Mesothelial cell of epicardium (in vitro differentiated cells): ENCODE data around the gene DBP. TPM values are rescaled to one million over a fixed set of nuclear protein-coding genes. Genes with fewer than 3 reads are reported as not detected.

Source experiments
- DNase-seq, 2 experiments: peaks; one replicate each; pipeline ENCODE4 v3.0.0; 2021; ENCODE audit warnings: low spot score in 2 of 2; ENCODE audit not compliant: unreplicated experiment in 2 of 2
- H3K27ac Mint-ChIP-seq: 2 replicates; pipeline ENCODE4 v1.8.0; 2021; ENCODE audit warnings: mixed read lengths
- H3K27me3 Mint-ChIP-seq: 2 replicates; pipeline ENCODE4 v1.8.0; 2021; ENCODE audit warnings: low read depth, mixed read lengths
- H3K36me3 Mint-ChIP-seq: 2 replicates; pipeline ENCODE4 v1.8.0; 2021; ENCODE audit warnings: mixed read lengths
- H3K4me1 Mint-ChIP-seq: 2 replicates; pipeline ENCODE4 v1.8.0; 2021; ENCODE audit warnings: mixed read lengths
- H3K4me3 Mint-ChIP-seq: 2 replicates; pipeline ENCODE4 v1.8.0; 2021; ENCODE audit warnings: mild to moderate bottlenecking, moderate library complexity, mixed read lengths
- H3K9me3 Mint-ChIP-seq: 2 replicates; pipeline ENCODE4 v1.8.0; 2021; ENCODE audit warnings: mixed read lengths
- total RNA-seq: library from RNA; stranded (reverse); gene quantifications from 3 replicates; pipeline ENCODE4 v1.2.1, GENCODE V29; 2021
- TF ChIP-seq, protein P1 (sequence below): fragments of 200-600 bp; sonication (generic); IDR thresholded peaks from one replicate; pipeline ENCODE4 v1.5.0; 2021; ENCODE audit warnings: antibody characterized with exemption; ENCODE audit not compliant: unreplicated experiment

DBP gene
- total RNA-seq, 1 donor from 2014 or later: 13.1 TPM

DNA sequence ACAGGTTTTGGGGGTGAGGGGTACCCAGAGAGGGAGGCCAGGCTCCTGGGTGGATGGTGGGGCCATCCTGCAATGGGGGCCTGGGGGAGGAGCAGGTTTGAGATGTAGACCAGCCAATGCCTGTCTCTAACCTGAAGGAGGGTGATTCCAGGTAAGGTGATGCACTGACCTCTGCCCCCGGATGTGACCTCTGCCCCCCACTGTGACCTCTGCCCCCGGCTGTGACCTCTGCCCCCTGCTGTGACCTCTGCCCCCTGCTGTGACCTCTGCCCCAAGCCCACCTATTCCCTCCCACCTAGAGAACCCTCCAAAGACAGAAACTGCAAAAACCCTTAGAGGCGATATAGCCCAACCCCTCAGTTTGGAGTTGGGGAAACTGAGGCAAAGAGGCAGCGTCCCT is 40.9 kb downstream of the DBP start:
- no peaks in the 10 kb centered on the region for H3K4me1 Mint-ChIP-seq
- no peak for DNase-seq
- no peaks in the 10 kb centered on the region for H3K9me3 Mint-ChIP-seq
- TF ChIP-seq, protein P1, sequence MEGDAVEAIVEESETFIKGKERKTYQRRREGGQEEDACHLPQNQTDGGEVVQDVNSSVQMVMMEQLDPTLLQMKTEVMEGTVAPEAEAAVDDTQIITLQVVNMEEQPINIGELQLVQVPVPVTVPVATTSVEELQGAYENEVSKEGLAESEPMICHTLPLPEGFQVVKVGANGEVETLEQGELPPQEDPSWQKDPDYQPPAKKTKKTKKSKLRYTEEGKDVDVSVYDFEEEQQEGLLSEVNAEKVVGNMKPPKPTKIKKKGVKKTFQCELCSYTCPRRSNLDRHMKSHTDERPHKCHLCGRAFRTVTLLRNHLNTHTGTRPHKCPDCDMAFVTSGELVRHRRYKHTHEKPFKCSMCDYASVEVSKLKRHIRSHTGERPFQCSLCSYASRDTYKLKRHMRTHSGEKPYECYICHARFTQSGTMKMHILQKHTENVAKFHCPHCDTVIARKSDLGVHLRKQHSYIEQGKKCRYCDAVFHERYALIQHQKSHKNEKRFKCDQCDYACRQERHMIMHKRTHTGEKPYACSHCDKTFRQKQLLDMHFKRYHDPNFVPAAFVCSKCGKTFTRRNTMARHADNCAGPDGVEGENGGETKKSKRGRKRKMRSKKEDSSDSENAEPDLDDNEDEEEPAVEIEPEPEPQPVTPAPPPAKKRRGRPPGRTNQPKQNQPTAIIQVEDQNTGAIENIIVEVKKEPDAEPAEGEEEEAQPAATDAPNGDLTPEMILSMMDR: no peak
- H3K27ac Mint-ChIP-seq: no peak overlapping the region
- H3K4me3 Mint-ChIP-seq: no peak overlapping the region
- no peaks in the 10 kb centered on the region for H3K27me3 Mint-ChIP-seq
- H3K36me3 Mint-ChIP-seq: no peaks in the 10 kb centered on the region

DNA sequence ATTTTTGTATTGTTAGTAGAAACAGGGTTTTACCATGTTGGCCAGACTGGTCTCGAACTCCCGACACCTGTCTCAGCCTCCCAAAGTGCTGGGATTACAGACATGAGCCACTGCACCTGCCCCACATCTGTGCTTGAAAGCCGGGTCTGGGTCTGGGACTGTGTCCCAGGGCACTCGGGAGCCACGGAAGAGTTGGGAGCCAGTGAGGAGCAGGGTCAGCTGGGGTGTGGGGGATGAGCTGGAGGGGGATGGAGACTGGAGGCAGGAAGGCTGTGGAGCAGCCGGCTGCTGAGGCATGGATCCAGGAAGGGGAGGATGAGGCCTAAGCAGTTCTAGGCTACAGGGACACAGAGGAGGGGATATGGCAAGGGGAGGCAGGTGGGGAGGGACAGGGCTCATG is 41.3 kb downstream of the DBP start:
- H3K4me3 Mint-ChIP-seq: no peak overlapping the region
- no peak overlapping the region for H3K27ac Mint-ChIP-seq
- H3K27me3 Mint-ChIP-seq: no peaks in the 10 kb centered on the region
- TF ChIP-seq, protein P1: no peak
- no peaks in the 10 kb centered on the region for H3K9me3 Mint-ChIP-seq
- no peaks in the 10 kb centered on the region for H3K36me3 Mint-ChIP-seq
- H3K4me1 Mint-ChIP-seq: no peaks in the 10 kb centered on the region
- DNase-seq: no peak

DNA sequence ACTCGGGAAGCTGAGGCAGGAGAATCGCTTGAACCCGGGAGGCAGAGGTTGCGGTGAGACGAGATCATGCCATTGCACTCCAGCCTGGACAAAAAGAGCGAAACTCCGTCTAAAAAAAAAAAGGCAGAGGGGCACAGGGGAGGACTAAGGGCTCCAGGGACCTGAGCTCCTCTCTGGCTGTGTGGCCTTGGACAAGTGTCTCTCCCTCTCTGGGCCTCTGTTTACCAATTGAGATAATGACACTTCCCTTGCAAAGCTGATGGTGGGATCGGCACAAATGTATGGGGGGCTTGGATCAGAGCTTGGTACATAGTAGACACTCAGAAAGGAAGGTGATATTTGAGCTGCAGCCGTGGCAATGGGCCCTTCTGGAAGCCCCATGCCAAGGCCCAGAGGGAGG is 42.0 kb downstream of the DBP start:
- Mint-ChIP-seq H3K4me3 (no peak overlapping the region), H3K27ac (no peak overlapping the region), H3K36me3 (no peaks in the 10 kb centered on the region), H3K27me3 (no peaks in the 10 kb centered on the region), H3K9me3 (no peaks in the 10 kb centered on the region), H3K4me1 (no peaks in the 10 kb centered on the region)
- DNase-seq: no peak
- TF ChIP-seq, protein P1: no peak

DNA sequence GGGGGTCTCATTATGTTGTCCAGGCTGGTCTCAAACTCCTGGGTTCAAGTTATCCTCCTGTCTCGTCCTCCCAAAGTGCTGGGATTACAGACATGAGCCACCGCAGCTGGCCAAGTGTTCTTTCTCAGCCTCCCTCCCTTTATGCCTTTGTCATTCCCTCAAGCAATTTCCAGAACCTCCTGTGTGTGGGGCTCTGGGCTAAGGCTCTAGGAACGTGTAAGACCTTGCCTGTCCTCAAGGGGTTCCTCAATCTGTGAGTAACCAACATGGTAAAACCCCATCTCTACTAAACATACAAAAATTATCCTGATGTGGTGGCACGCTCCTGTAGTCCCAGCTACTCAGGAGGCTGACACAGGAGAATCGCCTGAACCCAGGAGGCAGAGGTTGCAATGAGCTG is 46.2 kb downstream of the DBP start:
- H3K27me3 Mint-ChIP-seq: peaks cover 1% of the 10 kb centered on the region
- TF ChIP-seq, protein P1: no peak
- no peaks in the 10 kb centered on the region for H3K9me3 Mint-ChIP-seq
- no peaks in the 10 kb centered on the region for H3K36me3 Mint-ChIP-seq
- no peak for DNase-seq
- H3K27ac Mint-ChIP-seq: no peak overlapping the region
- peaks cover 9% of the 10 kb centered on the region for H3K4me1 Mint-ChIP-seq
- no peak overlapping the region for H3K4me3 Mint-ChIP-seq

DNA sequence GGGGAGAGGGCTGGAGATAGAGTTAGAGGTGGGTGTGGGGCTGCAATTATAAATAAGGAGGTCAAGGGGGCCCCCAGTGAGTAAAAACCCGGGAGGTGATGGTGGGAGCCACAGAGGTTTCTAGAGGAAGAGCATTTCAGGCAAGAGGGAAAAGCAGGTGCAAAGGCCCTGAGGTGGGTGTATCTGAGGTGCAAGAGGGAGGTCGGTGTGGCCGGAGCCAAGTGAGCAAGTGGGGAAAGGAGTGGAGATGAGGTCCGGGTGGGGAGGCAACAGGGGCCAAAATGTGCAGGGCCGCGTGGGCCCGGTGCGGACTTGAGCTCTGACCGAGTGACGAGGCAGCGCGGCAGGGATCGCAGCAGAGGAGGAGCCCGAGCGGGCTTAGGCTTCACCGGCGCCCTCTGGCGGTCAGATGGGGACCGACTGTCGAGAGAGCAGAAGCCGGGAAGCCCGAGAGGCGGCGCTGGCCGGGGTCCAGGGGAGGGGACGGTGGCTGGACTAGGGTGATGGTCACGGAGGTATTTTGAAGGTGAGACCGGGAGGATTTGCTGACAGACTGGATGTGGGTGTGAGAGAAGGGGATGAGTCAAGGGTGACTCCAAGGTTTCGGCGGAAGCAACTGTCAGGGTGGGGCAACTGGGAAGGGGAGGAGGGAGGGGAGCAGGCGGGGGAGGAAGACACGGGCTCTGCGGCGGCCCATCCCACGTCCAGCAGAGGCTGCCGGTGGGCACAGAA is 48.3 kb downstream of the DBP start:
- Mint-ChIP-seq H3K36me3 (no peaks in the 10 kb centered on the region), H3K4me1 (peaks cover 12% of the 10 kb centered on the region), H3K9me3 (peaks cover 3% of the 10 kb centered on the region), H3K27ac (peak overlapping the region; percentile 44), H3K27me3 (peaks cover 5% of the 10 kb centered on the region), H3K4me3 (peak overlapping the region; percentile 72)
- TF ChIP-seq, protein P1: peak; percentile 92
- peak; percentile 90 to 98 for DNase-seq
